K562 (cell line): ENCODE measurements around the gene ZSCAN25. TPM values are rescaled to one million over a fixed set of nuclear protein-coding genes. Genes with fewer than 3 reads are reported as not detected.

ENCODE experiments used
- ATAC-seq: fragments of 200-7000 bp; cut with Tn5 transposase; 3 replicates; pipeline ENCODE4 v1.9.1; 2020; ENCODE audit warnings: moderate library complexity
- BruUV-seq: library from RNA; stranded (reverse); fragments of 400-500 nt; replicated peaks from 2 replicates; lab custom pipeline; 2021; lab: Mats Ljungman, UMichigan
- CTCF ChIA-PET: fragments of 300-600 bp; formaldehyde crosslinking; extraction: SDS; loops from one replicate; lab custom pipeline; 2021; ENCODE audit warnings: low intra/inter-chr PET ratio; lab: Yijun Ruan, JAX
- POLR2A ChIA-PET: fragments of 300-600, 350-650 bp; sonication (Branson Sonifier 250); formaldehyde crosslinking; extraction: SDS; loops from one replicate; lab custom pipeline; 2021; ENCODE audit warnings: antibody characterized with exemption, inconsistent platforms; lab: Yijun Ruan, JAX
- DNase-seq, 4 experiments: peaks; one replicate each; pipeline versions ENCODE4 v3.0.0 to v3.0.0-alpha.2; 2011 to 2018; ENCODE audit warnings: low spot score in 3 of 4, mixed read lengths in 3 of 4; ENCODE audit errors: extremely low read depth in 1 of 4
- FAIRE-seq: peaks from 2 replicates; lab custom pipeline; 2011; peaks lifted over from hg19 to GRCh38; lab: Jason Lieb, UNC
- H2AFZ ChIP-seq: 2 replicates; pipeline ENCODE4 v1.6.0; 2011; ENCODE audit warnings: low read depth, low read length, control low read depth, inconsistent platforms
- H3K27ac ChIP-seq: fragments of 200-600 bp; 3 replicates; pipeline ENCODE4 v1.8.0; 2011; ENCODE audit warnings: low read depth, mild to moderate bottlenecking, control low read depth, inconsistent platforms, low read length, moderate library complexity, mixed read lengths; ENCODE audit errors: extremely low read depth
- H3K27me3 ChIP-seq, 2 experiments: fragments of 300-600 bp in 1 of 2; 2 replicates in 1 of 2; 3 replicates in 1 of 2; pipeline versions ENCODE4 v1.6.0 to v1.8.0; 2011; ENCODE audit warnings: inconsistent platforms in 2 of 2, low read length in 2 of 2, mild to moderate bottlenecking in 1 of 2, mixed read lengths in 1 of 2, moderate library complexity in 1 of 2; ENCODE audit not compliant: control insufficient read depth in 2 of 2, insufficient read depth in 2 of 2
- H3K36me3 ChIP-seq: fragments of 300-600 bp; 3 replicates; pipeline ENCODE4 v1.8.0; 2011; ENCODE audit warnings: mild to moderate bottlenecking, low read length, inconsistent platforms; ENCODE audit not compliant: control insufficient read depth, insufficient read depth
- H3K4me1 ChIP-seq, 2 experiments: fragments of 200-600 bp in 1 of 2; replicated peaks in 1 of 2; 2 replicates in 1 of 2; 3 replicates in 1 of 2; pipeline versions ENCODE4 v1.5.1 to v1.8.0; 2011; ENCODE audit warnings: inconsistent platforms in 2 of 2, low read length in 2 of 2, mild to moderate bottlenecking in 1 of 2, mixed read lengths in 1 of 2, moderate library complexity in 1 of 2; ENCODE audit not compliant: control insufficient read depth in 2 of 2, insufficient read depth in 2 of 2
- H3K4me2 ChIP-seq: 2 replicates; pipeline ENCODE4 v1.6.1; 2011; ENCODE audit warnings: low read length, control low read depth, inconsistent platforms, mixed read lengths; ENCODE audit not compliant: insufficient read depth
- H3K4me3 ChIP-seq: fragments of 200-600 bp; sonication (generic), shearing (Covaris generic); 2 replicates; pipeline ENCODE4 v1.5.1; 2016; ENCODE audit warnings: control low read depth, inconsistent platforms
- H3K79me2 ChIP-seq: fragments of 200-600 bp; 3 replicates; pipeline ENCODE4 v1.8.0; 2011; ENCODE audit warnings: low read length, inconsistent platforms; ENCODE audit not compliant: control insufficient read depth, insufficient read depth
- H3K9ac ChIP-seq, 2 experiments: 2 replicates each; pipeline versions ENCODE4 v1.6.0 to v1.6.1; 2011; ENCODE audit warnings: low read depth in 2 of 2, low read length in 2 of 2, control low read depth in 1 of 2, inconsistent platforms in 1 of 2, mild to moderate bottlenecking in 1 of 2, mixed read lengths in 1 of 2; ENCODE audit not compliant: insufficient read depth in 1 of 2
- H3K9me1 ChIP-seq: one replicate; pipeline ENCODE4 v1.6.0; 2011; ENCODE audit warnings: inconsistent platforms, mild to moderate bottlenecking, low read length, moderate library complexity; ENCODE audit not compliant: control insufficient read depth, insufficient read depth
- H3K9me3 ChIP-seq: replicated peaks from 2 replicates; pipeline ENCODE4 v1.5.1; 2011; ENCODE audit warnings: low read depth, low read length, inconsistent platforms; ENCODE audit not compliant: control insufficient read depth, insufficient read depth
- H4K20me1 ChIP-seq: replicated peaks from 2 replicates; pipeline ENCODE4 v1.6.1; 2011; ENCODE audit warnings: low read length, inconsistent platforms, mixed read lengths; ENCODE audit not compliant: control insufficient read depth, insufficient read depth
- HDAC3 ChIP-seq: fragments of 450-650 bp; IDR thresholded peaks from 2 replicates; pipeline ENCODE4 v1.6.1; 2018; ENCODE audit warnings: borderline replicate concordance, mild to moderate bottlenecking, moderate library complexity; ENCODE audit not compliant: partially characterized antibody
- KAT7 ChIP-seq: sonication (generic); formaldehyde crosslinking; IDR thresholded peaks from 2 replicates; pipeline ENCODE4 v1.8.0; 2022; ENCODE audit warnings: missing genetic modification reagents, mild to moderate bottlenecking, borderline replicate concordance
- MIER1 ChIP-seq: fragments of 450-650 bp; IDR thresholded peaks from 2 replicates; pipeline ENCODE4 v1.6.1; 2016; ENCODE audit warnings: antibody characterized with exemption, mild to moderate bottlenecking, low read depth
- PRPF4 ChIP-seq: fragments of 200-400 bp; formaldehyde crosslinking; IDR thresholded peaks from one replicate; pipeline ENCODE4 v1.6.1; 2017; ENCODE audit warnings: low read length, low read depth, mild to moderate bottlenecking; ENCODE audit not compliant: insufficient read depth, poor library complexity, severe bottlenecking
- RBFOX2 ChIP-seq: fragments of 200-400 bp; formaldehyde crosslinking; IDR thresholded peaks from 2 replicates; pipeline ENCODE4 v1.6.1; 2017; ENCODE audit warnings: low read depth, mild to moderate bottlenecking, low read length, moderate library complexity
- SRSF1 ChIP-seq: fragments of 200-400 bp; formaldehyde crosslinking; IDR thresholded peaks from 2 replicates; pipeline ENCODE4 v1.6.1; 2017; ENCODE audit warnings: mild to moderate bottlenecking, low read depth, low read length, moderate library complexity
- TRIM24 ChIP-seq, 2 experiments: fragments of 450-650 bp; IDR thresholded peaks; 2 replicates each; pipeline ENCODE4 v1.6.1; 2016
- ZNF197 ChIP-seq: fragments of 200-800 bp; sonication (Bioruptor generic); IDR thresholded peaks from 2 replicates; pipeline ENCODE4 v1.6.1; 2016; ENCODE audit warnings: low read depth, missing genetic modification characterization, missing compliant biosample characterization
- WGBS: fragments of 100-300 bp; shearing (Covaris generic); methylation state at CpG from one replicate; pipeline ENCODE4 v1.1.6; 2016; ENCODE audit warnings: low coverage, mixed read lengths; ENCODE audit not compliant: insufficient coverage; ENCODE audit errors: missing lambda C conversion rate; 5-methylcytosine and 5-hydroxymethylcytosine counted together
- in situ Hi-C: fragments of 300-500 bp; cut with MboI; formaldehyde crosslinking; loops from 4 replicates; pipeline ENCODE4 v1.15.0; 2018; ENCODE audit warnings: inconsistent platforms, mixed read lengths
- intact Hi-C: fragments of 100-400 bp; cut with micrococcal nuclease; formaldehyde crosslinking; loops from 2 replicates; pipeline ENCODE4 v1.14.2; 2022
- polyA plus RNA-seq, 8 experiments: library from polyadenylated mRNA; depleted of rRNA in 4 of 8; stranded (reverse) in 5 of 8; unstranded in 3 of 8; fragments of >200 nt; fragmentation: Nextera tagmentation in 2 of 8; fragmentation: Illumina TruSeq in 1 of 8; extraction: Ambion mirVana in 2 of 8; extraction: Trizol in 1 of 8; gene quantifications; 2 replicates each; pipeline versions ENCODE4 v1.2.1 to v1.2.3, GENCODE V29; 2011 to 2014; ENCODE audit warnings: inconsistent platforms in 1 of 8, missing spikeins in 1 of 8
- total RNA-seq, 7 experiments: library from RNA; depleted of rRNA in 6 of 7; stranded (reverse); fragments of >200 nt in 6 of 7; fragmentation: Illumina TruSeq in 2 of 7; extraction: Trizol in 2 of 7; gene quantifications; 2 replicates each; pipeline versions ENCODE4 v1.2.1 to v1.2.3, GENCODE V29; 2011 to 2021; ENCODE audit warnings: low replicate concordance in 1 of 7
- TF ChIP-seq, protein P1 (sequence below): IDR thresholded peaks from 2 replicates; pipeline ENCODE4 v1.6.1; 2011; ENCODE audit warnings: borderline replicate concordance, low read depth, mild to moderate bottlenecking, moderate library complexity, low read length; ENCODE audit not compliant: insufficient read depth, poor library complexity, severe bottlenecking
- TF ChIP-seq, protein P2 (sequence below): fragments of 250-450 bp; sonication (Bioruptor Pico); IDR thresholded peaks from 2 replicates; pipeline ENCODE4 v1.4.0; 2020; ENCODE audit warnings: mild to moderate bottlenecking, moderate library complexity
- TF ChIP-seq, protein P3 (sequence below): sonication (generic); formaldehyde crosslinking; IDR thresholded peaks from 2 replicates; pipeline ENCODE4 v1.8.1; 2023; ENCODE audit warnings: mild to moderate bottlenecking, missing genetic modification reagents, moderate library complexity

Gene ZSCAN25
- total and polyA plus RNA-seq, 9 of the 15 experiments (the other 6 are each of a cell fraction or from before 2014, with no cell fraction given): 0.94 to 18.4 (median 12.8) TPM

DNA sequence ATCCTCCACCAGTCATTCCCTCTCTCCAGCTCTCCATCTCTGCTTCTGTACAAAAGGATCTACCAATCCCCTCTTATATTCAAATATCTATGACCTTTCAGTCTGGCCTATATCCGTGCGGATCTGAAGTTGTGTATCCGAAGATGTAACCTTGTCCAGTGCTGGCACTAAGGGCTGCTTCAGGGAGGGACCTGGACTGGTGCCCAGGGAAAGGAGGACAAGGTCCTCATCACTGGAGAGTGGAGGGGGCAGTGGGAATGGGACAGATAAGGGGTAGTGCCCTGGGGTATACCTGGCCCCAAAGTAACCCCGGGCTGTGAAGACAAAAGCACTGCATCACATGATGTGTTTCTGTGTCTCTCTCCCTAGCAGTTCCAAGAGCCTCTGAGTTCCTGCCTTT is 16.9 kb upstream of the ZSCAN25 start:
- WGBS: 20% methylated on average over 4 of the region's 4 CpGs
- intact Hi-C loops (no loop called here), in situ Hi-C loops (no loop called here)
- Histone ChIP-seq H3K27me3 (no peaks in the 10 kb centered on the region; a peak in 1 of 5 replicates), H3K79me2 (no peaks in the 10 kb centered on the region), H3K4me1 (peaks cover 4 to 11% of the 10 kb centered on the region in 2 experiments; a peak in 3 of 5 replicates), H3K27ac (no peak overlapping the region), H3K9me1 (no peaks in the 10 kb centered on the region), H3K9me3 (no peaks in the 10 kb centered on the region), H3K36me3 (no peaks in the 10 kb centered on the region), H3K9ac (no peak overlapping the region), H3K4me2 (no peak overlapping the region), H2AFZ (no peak overlapping the region), H3K4me3 (no peak overlapping the region), H4K20me1 (no peaks in the 10 kb centered on the region)
- DNase-seq (no peak), FAIRE-seq (no peak), ATAC-seq (no peak)
- TF ChIP-seq TRIM24 (IDR thresholded peaks at IDR 0.05) (no peak), PRPF4 (no peak), RBFOX2 (no peak), ZNF197 (CRISPR knock-in tag) (no peak), KAT7 (CRISPR knock-in tag) (no peak), HDAC3 (no peak), MIER1 (no peak), SRSF1 (no peak)
- TF ChIP-seq, protein P1, sequence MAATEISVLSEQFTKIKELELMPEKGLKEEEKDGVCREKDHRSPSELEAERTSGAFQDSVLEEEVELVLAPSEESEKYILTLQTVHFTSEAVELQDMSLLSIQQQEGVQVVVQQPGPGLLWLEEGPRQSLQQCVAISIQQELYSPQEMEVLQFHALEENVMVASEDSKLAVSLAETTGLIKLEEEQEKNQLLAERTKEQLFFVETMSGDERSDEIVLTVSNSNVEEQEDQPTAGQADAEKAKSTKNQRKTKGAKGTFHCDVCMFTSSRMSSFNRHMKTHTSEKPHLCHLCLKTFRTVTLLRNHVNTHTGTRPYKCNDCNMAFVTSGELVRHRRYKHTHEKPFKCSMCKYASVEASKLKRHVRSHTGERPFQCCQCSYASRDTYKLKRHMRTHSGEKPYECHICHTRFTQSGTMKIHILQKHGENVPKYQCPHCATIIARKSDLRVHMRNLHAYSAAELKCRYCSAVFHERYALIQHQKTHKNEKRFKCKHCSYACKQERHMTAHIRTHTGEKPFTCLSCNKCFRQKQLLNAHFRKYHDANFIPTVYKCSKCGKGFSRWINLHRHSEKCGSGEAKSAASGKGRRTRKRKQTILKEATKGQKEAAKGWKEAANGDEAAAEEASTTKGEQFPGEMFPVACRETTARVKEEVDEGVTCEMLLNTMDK: no peak
- TF ChIP-seq, protein P2, sequence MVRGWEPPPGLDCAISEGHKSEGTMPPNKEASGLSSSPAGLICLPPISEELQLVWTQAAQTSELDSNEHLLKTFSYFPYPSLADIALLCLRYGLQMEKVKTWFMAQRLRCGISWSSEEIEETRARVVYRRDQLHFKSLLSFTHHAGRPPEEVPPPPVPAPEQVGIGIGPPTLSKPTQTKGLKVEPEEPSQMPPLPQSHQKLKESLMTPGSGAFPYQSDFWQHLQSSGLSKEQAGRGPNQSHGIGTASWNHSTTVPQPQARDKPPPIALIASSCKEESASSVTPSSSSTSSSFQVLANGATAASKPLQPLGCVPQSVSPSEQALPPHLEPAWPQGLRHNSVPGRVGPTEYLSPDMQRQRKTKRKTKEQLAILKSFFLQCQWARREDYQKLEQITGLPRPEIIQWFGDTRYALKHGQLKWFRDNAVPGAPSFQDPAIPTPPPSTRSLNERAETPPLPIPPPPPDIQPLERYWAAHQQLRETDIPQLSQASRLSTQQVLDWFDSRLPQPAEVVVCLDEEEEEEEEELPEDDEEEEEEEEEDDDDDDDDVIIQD (CRISPR knock-in tag): no peak
- TF ChIP-seq, protein P3, sequence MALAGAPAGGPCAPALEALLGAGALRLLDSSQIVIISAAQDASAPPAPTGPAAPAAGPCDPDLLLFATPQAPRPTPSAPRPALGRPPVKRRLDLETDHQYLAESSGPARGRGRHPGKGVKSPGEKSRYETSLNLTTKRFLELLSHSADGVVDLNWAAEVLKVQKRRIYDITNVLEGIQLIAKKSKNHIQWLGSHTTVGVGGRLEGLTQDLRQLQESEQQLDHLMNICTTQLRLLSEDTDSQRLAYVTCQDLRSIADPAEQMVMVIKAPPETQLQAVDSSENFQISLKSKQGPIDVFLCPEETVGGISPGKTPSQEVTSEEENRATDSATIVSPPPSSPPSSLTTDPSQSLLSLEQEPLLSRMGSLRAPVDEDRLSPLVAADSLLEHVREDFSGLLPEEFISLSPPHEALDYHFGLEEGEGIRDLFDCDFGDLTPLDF (CRISPR knock-in tag): no peak
- CTCF ChIA-PET: no interaction called here
- BruUV-seq: no TSS peak
- POLR2A ChIA-PET: no interaction called here
